PC-3 (cell line): ENCODE results near the gene C2CD4A. TPM values are rescaled to one million over a fixed set of nuclear protein-coding genes. Genes with fewer than 3 reads are reported as not detected.

Experiments
- ATAC-seq: fragments of 200-7000 bp; cut with Tn5 transposase; 2 replicates; pipeline ENCODE4 v1.9.1; 2020; ENCODE audit warnings: mild to moderate bottlenecking, moderate library complexity
- BruUV-seq: library from RNA; stranded (reverse); fragments of 400-500 nt; replicated peaks from 2 replicates; lab custom pipeline; 2021; lab: Mats Ljungman, UMichigan
- CTCF ChIA-PET: fragments of 300-600 bp; sonication (Branson Sonifier 250); formaldehyde crosslinking; loops from one replicate; lab custom pipeline; 2022; ENCODE audit warnings: antibody characterized with exemption; lab: Charles Lee
- POLR2A ChIA-PET: fragments of 300-600 bp; sonication (Branson Sonifier 250); formaldehyde crosslinking; loops from one replicate; lab custom pipeline; 2022; ENCODE audit warnings: antibody characterized with exemption; ENCODE audit not compliant: unreplicated experiment; lab: Charles Lee
- DNase-seq: peaks from one replicate; pipeline ENCODE4 v3.0.0-alpha.2; 2015
- H2AFZ ChIP-seq: fragments of 300-600 bp; sonication (generic); 2 replicates; pipeline ENCODE4 v1.6.0; 2016; ENCODE audit warnings: antibody characterized with exemption, low read length
- H3F3A ChIP-seq: fragments of 300-600 bp; sonication (generic); one replicate; pipeline ENCODE4 v1.6.0; 2017; ENCODE audit warnings: antibody characterized with exemption, low read length, control low read depth, mild to moderate bottlenecking; ENCODE audit not compliant: unreplicated experiment
- H3K27ac ChIP-seq: fragments of 300-600 bp; sonication (generic); 2 replicates; pipeline ENCODE4 v1.5.1; 2016; ENCODE audit warnings: mild to moderate bottlenecking, low read length
- H3K27me3 ChIP-seq: fragments of 300-600 bp; sonication (generic); 2 replicates; pipeline ENCODE4 v1.6.1; 2016; ENCODE audit warnings: low read length, mixed read lengths
- H3K36me3 ChIP-seq: fragments of 300-600 bp; sonication (generic); 2 replicates; pipeline ENCODE4 v1.6.1; 2016; ENCODE audit warnings: low read depth, mixed run types, low read length, mixed read lengths
- H3K4me1 ChIP-seq: fragments of 300-600 bp; sonication (generic); 2 replicates; pipeline ENCODE4 v1.5.1; 2016; ENCODE audit warnings: low read length; ENCODE audit not compliant: insufficient read depth
- H3K4me2 ChIP-seq: fragments of 300-600 bp; sonication (generic); 2 replicates; pipeline ENCODE4 v1.6.0; 2016; ENCODE audit warnings: low read length
- H3K4me3 ChIP-seq: fragments of 300-600 bp; sonication (generic); 2 replicates; pipeline ENCODE4 v1.5.1; 2016; ENCODE audit warnings: mild to moderate bottlenecking, low read length, mixed read lengths
- H3K79me2 ChIP-seq: fragments of 300-600 bp; sonication (generic); 2 replicates; pipeline ENCODE4 v1.6.1; 2017; ENCODE audit warnings: low read length, mixed read lengths
- H3K9ac ChIP-seq: fragments of 300-600 bp; sonication (generic); 2 replicates; pipeline ENCODE4 v1.6.0; 2016; ENCODE audit warnings: mild to moderate bottlenecking, low read length
- H3K9me2 ChIP-seq: fragments of 300-600 bp; sonication (generic); replicated peaks from 2 replicates; pipeline ENCODE4 v1.6.1; 2016; ENCODE audit warnings: mixed run types, low read length, mixed read lengths
- H3K9me3 ChIP-seq: fragments of 300-600 bp; sonication (generic); 2 replicates; pipeline ENCODE4 v1.6.1; 2016; ENCODE audit warnings: low read length, mixed read lengths
- H4K20me1 ChIP-seq: fragments of 300-600 bp; sonication (generic); 2 replicates; pipeline ENCODE4 v1.6.1; 2016; ENCODE audit warnings: low read length, mixed read lengths
- EZH2 ChIP-seq: fragments of 300-600 bp; sonication (generic); IDR thresholded peaks from one replicate; pipeline ENCODE4 v1.6.1; 2017; ENCODE audit warnings: antibody characterized with exemption, mild to moderate bottlenecking, low read length; ENCODE audit not compliant: unreplicated experiment
- EZH2phosphoT487 ChIP-seq: fragments of 300-600 bp; sonication (generic); IDR thresholded peaks from 2 replicates; pipeline ENCODE4 v1.6.1; 2018; ENCODE audit warnings: mild to moderate bottlenecking, antibody characterized with exemption, low read length, borderline replicate concordance
- intact Hi-C: fragments of 100-400 bp; cut with micrococcal nuclease; formaldehyde crosslinking; loops from 2 replicates; pipeline ENCODE4 v1.9.0; 2023
- total RNA-seq: library from RNA; depleted of rRNA; stranded (reverse); fragments of >200 nt; gene quantifications from 2 replicates; pipeline ENCODE4 v1.2.3, GENCODE V29; 2014
- TF ChIP-seq, protein P1 (sequence below): fragments of 300-600 bp; sonication (generic); conservative IDR thresholded peaks from 2 replicates; pipeline ENCODE4 v1.5.1; 2017; ENCODE audit warnings: antibody characterized with exemption, low read depth, mild to moderate bottlenecking, low read length

The C2CD4A gene
- total RNA-seq, 1 experiment from 2014 or later: 0.11 TPM

DNA sequence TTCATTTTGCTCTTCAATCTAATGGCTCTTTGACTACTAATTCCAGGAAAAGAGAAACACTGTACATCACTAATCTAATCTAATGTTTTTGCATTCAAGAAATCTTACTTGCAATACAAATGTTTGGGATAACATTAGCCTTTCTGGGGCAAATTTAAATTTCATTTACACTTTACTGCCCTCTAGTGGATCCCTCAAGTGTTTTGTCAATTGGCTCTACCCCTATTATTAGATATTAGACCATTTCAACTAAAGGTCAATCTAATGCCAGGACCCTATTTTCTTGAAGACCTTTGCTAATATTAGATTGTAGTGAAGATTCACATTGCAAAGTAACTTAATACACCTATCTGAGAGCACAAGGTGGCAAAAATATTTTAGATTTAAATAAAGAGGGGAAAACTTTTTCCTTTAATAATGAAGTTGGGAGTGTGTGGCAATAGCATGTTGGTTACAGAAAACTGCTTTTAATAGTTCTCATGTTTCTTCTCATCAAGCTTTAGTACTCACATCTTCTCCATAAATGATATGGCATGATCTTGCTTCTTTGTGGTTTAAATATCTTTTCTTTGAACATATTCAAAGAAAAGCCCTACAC lies 5.0 kb downstream of the C2CD4A start:
- intact Hi-C loops: loop anchor here (1.0 to 5.0 kb wide), 4 partner anchors 50 to 235 kb away; no protein-coding TSS in a partner anchor
- Histone ChIP-seq H3K27me3 (peaks cover 7% of the 10 kb centered on the region), H3K9me3 (no peaks in the 10 kb centered on the region), H3K4me3 (no peak overlapping the region), H3F3A (peaks cover 5% of the 10 kb centered on the region), H3K27ac (no peak overlapping the region), H2AFZ (no peak overlapping the region), H3K9me2 (no peaks in the 10 kb centered on the region), H3K4me1 (peaks cover 25% of the 10 kb centered on the region), H3K4me2 (no peak overlapping the region), H3K36me3 (no peaks in the 10 kb centered on the region), H4K20me1 (no peaks in the 10 kb centered on the region), H3K9ac (no peak overlapping the region), H3K79me2 (no peaks in the 10 kb centered on the region)
- ChIA-PET CTCF (no interaction called here), POLR2A (no interaction called here)
- no peak for ATAC-seq
- BruUV-seq: no TSS peak
- peak; percentile 60 for DNase-seq
- no peak for TF ChIP-seq EZH2phosphoT487
- TF ChIP-seq, protein P1, sequence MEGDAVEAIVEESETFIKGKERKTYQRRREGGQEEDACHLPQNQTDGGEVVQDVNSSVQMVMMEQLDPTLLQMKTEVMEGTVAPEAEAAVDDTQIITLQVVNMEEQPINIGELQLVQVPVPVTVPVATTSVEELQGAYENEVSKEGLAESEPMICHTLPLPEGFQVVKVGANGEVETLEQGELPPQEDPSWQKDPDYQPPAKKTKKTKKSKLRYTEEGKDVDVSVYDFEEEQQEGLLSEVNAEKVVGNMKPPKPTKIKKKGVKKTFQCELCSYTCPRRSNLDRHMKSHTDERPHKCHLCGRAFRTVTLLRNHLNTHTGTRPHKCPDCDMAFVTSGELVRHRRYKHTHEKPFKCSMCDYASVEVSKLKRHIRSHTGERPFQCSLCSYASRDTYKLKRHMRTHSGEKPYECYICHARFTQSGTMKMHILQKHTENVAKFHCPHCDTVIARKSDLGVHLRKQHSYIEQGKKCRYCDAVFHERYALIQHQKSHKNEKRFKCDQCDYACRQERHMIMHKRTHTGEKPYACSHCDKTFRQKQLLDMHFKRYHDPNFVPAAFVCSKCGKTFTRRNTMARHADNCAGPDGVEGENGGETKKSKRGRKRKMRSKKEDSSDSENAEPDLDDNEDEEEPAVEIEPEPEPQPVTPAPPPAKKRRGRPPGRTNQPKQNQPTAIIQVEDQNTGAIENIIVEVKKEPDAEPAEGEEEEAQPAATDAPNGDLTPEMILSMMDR: peak; percentile 72

- Histone ChIP-seq H3K4me3 (peak overlapping the region; percentile 63), H3K79me2 (no peaks in the 10 kb centered on the region), H3K4me1 (peaks cover 16% of the 10 kb centered on the region), H3K27ac (peak overlapping the region; percentile 83), H3K9me2 (no peaks in the 10 kb centered on the region), H3F3A (peaks cover 5% of the 10 kb centered on the region), H3K9ac (peak overlapping the region; percentile 49), H3K9me3 (no peaks in the 10 kb centered on the region), H2AFZ (peak overlapping the region; percentile 68; the same call in 1 of the 2 replicates), H4K20me1 (no peaks in the 10 kb centered on the region), H3K4me2 (peak overlapping the region; percentile 80), H3K27me3 (no peaks in the 10 kb centered on the region), H3K36me3 (no peaks in the 10 kb centered on the region)
- ATAC-seq (peak; percentile 98), DNase-seq (peak; percentile 85)
- ChIA-PET POLR2A (no interaction called here), CTCF (no interaction called here)
- intact Hi-C loops: no loop called here
- BruUV-seq: no TSS peak
- TF ChIP-seq EZH2 (no peak), EZH2phosphoT487 (no peak)
- TF ChIP-seq, protein P1: no peak
Measured at GRCh38 chr15:62075595-62076277, 9.0 kb downstream of the C2CD4A start.

DNA sequence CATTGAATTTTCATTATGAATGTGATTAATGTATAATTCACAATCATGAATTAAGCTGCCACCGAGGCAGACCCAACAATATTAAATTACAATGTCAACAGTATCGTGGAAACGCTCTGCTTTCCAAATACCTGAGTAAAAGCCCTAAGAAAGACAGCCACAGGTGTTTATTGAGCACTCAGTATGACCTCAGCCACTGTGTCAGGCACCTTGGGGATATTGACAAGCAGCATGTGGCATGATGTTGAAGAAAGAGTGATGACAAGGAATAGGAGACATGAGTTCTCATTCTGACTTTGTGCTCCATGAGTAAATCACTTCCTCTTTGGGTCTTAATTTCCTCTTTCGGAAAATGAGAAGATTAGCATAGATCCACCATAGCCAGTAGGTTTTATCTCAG lies 12.8 kb downstream of the C2CD4A start:
- Histone ChIP-seq H3K4me2 (no peak overlapping the region), H3K27me3 (no peaks in the 10 kb centered on the region), H3K36me3 (no peaks in the 10 kb centered on the region), H4K20me1 (no peaks in the 10 kb centered on the region), H3K79me2 (no peaks in the 10 kb centered on the region), H3K4me3 (no peak overlapping the region), H3K27ac (no peak overlapping the region), H3K9me2 (no peaks in the 10 kb centered on the region), H3K9me3 (no peaks in the 10 kb centered on the region), H3K4me1 (peaks cover 16% of the 10 kb centered on the region), H3K9ac (no peak overlapping the region), H2AFZ (no peak overlapping the region), H3F3A (peaks cover 5% of the 10 kb centered on the region)
- no peak for ATAC-seq
- POLR2A ChIA-PET: no interaction called here
- no TSS peak for BruUV-seq
- intact Hi-C loops: no loop called here
- DNase-seq: no peak
- TF ChIP-seq EZH2phosphoT487: no peak
- TF ChIP-seq, protein P1: no peak
- TF ChIP-seq EZH2: no peak
- CTCF ChIA-PET: no interaction called here
